Spleen (tissue), 11 donors: ENCODE measurements around the gene CD164L2. TPM values are rescaled to one million over a fixed set of nuclear protein-coding genes. Genes with fewer than 3 reads are reported as not detected.
A peak's percentile ranks its signal among the peaks of the same experiment; 100 is the strongest.

Source experiments
- DNase-seq: peaks from one replicate; pipeline ENCODE4 v3.0.0-alpha.2; 2020
- H3K27ac ChIP-seq, 8 donors: fragments of 200-600 bp; sonication (generic) in 7 of 8; 1 replicate in 4 of 8; 2 replicates in 4 of 8; pipeline versions ENCODE4 v1.5.0 to v1.8.0; 2016 to 2021; ENCODE audit warnings: inconsistent platforms in 4 of 8, mild to moderate bottlenecking in 4 of 8, moderate library complexity in 1 of 8
- H3K27me3 ChIP-seq, 7 donors: fragments of 200-600 bp; sonication (generic) in 6 of 7; replicated peaks in 1 of 7; 1 replicate in 4 of 7; 2 replicates in 3 of 7; pipeline versions ENCODE4 v1.5.0 to v1.8.0; 2016 to 2021; ENCODE audit warnings: inconsistent platforms in 3 of 7, mild to moderate bottlenecking in 1 of 7
- H3K36me3 ChIP-seq, 6 donors: fragments of 200-600 bp; sonication (generic) in 5 of 6; 1 replicate in 4 of 6; 2 replicates in 2 of 6; pipeline versions ENCODE4 v1.5.0 to v1.8.0; 2016 to 2021; ENCODE audit warnings: inconsistent platforms in 2 of 6
- H3K4me1 ChIP-seq, 6 donors: fragments of 200-600 bp; sonication (generic) in 5 of 6; 1 replicate in 3 of 6; 2 replicates in 3 of 6; pipeline versions ENCODE4 v1.5.0 to v1.8.0; 2016 to 2021; ENCODE audit warnings: inconsistent platforms in 3 of 6
- H3K4me3 ChIP-seq, 8 donors: fragments of 200-600 bp; sonication (generic) in 7 of 8; 1 replicate in 4 of 8; 2 replicates in 4 of 8; pipeline versions ENCODE4 v1.5.0 to v1.8.0; 2016 to 2021; ENCODE audit warnings: inconsistent platforms in 4 of 8, mild to moderate bottlenecking in 4 of 8, moderate library complexity in 2 of 8
- H3K9me3 ChIP-seq, 8 donors: fragments of 200-600 bp; sonication (generic) in 7 of 8; 1 replicate in 4 of 8; 2 replicates in 4 of 8; pipeline versions ENCODE4 v1.5.0 to v1.8.0; 2016 to 2021; ENCODE audit warnings: inconsistent platforms in 4 of 8
- CTCF ChIP-seq, 11 experiments: fragments of 200-600 bp in 7 of 11; fragments of 450-650 bp in 4 of 11; sonication (generic) in 4 of 11; IDR thresholded peaks in 8 of 11; conservative IDR thresholded peaks in 3 of 11; 1 replicate in 7 of 11; 2 replicates in 4 of 11; pipeline versions ENCODE4 v1.4.0 to v1.8.0; 2016 to 2021; ENCODE audit warnings: antibody characterized with exemption in 11 of 11, inconsistent platforms in 4 of 11, mild to moderate bottlenecking in 1 of 11
- POLR2A ChIP-seq, 3 donors: fragments of 450-650 bp; IDR thresholded peaks; one replicate each; pipeline ENCODE4 v1.5.1; 2017; ENCODE audit warnings: antibody characterized with exemption in 3 of 3, mild to moderate bottlenecking in 1 of 3
- POLR2AphosphoS5 ChIP-seq, 3 donors: sonication (generic); formaldehyde crosslinking; IDR thresholded peaks; one replicate each; pipeline ENCODE4 v1.5.1; 2017; ENCODE audit warnings: antibody characterized with exemption in 3 of 3
- WGBS, 5 donors: extraction: QIAGEN DNeasy Blood & Tissue Kit in 3 of 5; methylation state at CpG; one replicate each; pipeline versions ENCODE4 v1.1.5 to v1.1.7; 2013 to 2018; 5-methylcytosine and 5-hydroxymethylcytosine counted together
- intact Hi-C: fragments of 100-400 bp; cut with DNase I; formaldehyde crosslinking; loops from one replicate; pipeline ENCODE4 v1.15.0; 2023; ENCODE audit warnings: low total_unique reads
- polyA plus RNA-seq, 3 donors: library from polyadenylated mRNA; stranded (reverse); fragments of 200-250 nt; gene quantifications; one replicate each; pipeline ENCODE4 v1.2.1, GENCODE V29; 2013
- total RNA-seq, 7 donors: library from RNA; depleted of rRNA in 3 of 7; stranded (reverse); fragments of >200 nt in 3 of 7; fragmentation: NEBNext Ultra II Directional in 4 of 7; extraction: Animal tissue kit (Norgen Biotek cat#: 25700) in 4 of 7; gene quantifications; one replicate each; pipeline versions ENCODE4 v1.1.0 to v1.2.1, GENCODE V29; 2016 to 2021
- donor health status: healthy with polysubstance abuse.
- donor health status: DM: no; HTN: no; CAD: no; lungs with moderate emphysema.
- donor health status: DM: no; HTN: no; CAD: no.
- donor health status: Bipolar disorder and iron deficiency.
- donor health status: healthy.
- donor health status: DM: no; HTN: no; CAD: no.
- donor health status: DM: yes; HTN: yes; CAD: no.

The CD164L2 gene
- total and polyA plus RNA-seq, 10 donors: 0.06 TPM; not detected in 9

DNA sequence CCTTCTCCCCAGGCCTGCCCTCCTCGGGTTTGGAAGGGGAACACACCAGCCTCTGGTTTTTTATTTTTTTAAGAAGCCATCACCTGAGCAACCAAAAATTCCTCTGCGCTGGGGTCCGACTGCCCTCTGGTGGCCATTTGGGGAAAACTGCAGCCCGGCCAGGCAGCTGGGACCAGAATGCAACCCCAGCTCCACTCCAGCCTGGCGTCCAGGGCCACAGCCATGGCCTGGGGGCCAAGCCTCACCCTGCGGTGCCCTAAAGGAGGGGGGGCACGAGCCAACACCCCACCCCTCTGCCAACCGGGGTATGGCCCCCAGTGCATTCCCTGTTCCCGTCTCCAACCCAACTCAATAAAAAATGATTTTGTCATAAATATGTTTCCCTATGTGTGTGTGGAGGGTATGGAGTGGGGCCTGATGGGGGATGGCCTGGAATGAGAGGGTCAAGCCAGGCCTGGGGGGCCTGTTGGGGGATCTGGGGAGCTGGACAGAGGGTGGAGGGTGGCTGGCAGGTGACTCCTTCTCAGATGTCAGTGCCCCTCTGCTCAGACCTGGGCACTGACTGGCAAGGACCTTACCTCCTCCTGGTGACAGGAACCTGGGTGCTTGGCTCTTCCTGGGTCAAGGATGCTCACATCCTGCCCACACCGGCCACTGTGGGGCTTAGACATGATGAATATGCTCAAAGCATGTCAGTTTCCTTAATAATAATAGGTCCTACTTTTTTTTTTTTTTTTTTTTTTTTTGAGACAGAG, 12.5 kb upstream of the CD164L2 start:
- peak; percentile 92 for DNase-seq
- H3K36me3 ChIP-seq: no peaks in the 10 kb centered on the region
- no peak overlapping the region for H3K4me3 ChIP-seq
- peak overlapping the region in 1 of 8 donors; percentile 27 for H3K27ac ChIP-seq
- TF ChIP-seq POLR2AphosphoS5 (IDR thresholded peaks at IDR 0.05): peak; percentile 51 to 77 (median 53)
- TF ChIP-seq CTCF (IDR thresholded peaks at IDR 0.05 in 8 of 11, conservative IDR thresholded peaks at IDR 0.05 in 3 of 11): peak; percentile 88 to 98 (median 96)
- TF ChIP-seq POLR2A (IDR thresholded peaks at IDR 0.05): no peak
- peaks cover 17 to 79% (median 33%) of the 10 kb centered on the region in 6 donors for H3K4me1 ChIP-seq
- H3K9me3 ChIP-seq: no peaks in the 10 kb centered on the region
- peaks cover 0 to 13% (median 0%) of the 10 kb centered on the region in 7 donors for H3K27me3 ChIP-seq
- 7 to 12% (median 7%) methylated on average over 10 of the region's 10 CpGs for WGBS, 5 donors
- intact Hi-C loops: no loop called here

GRCh38 chr1:27394925-27395324, 11.8 kb upstream of the CD164L2 start:
- Histone ChIP-seq H3K9me3 (no peaks in the 10 kb centered on the region), H3K36me3 (no peaks in the 10 kb centered on the region), H3K4me1 (peaks cover 17 to 72% (median 34%) of the 10 kb centered on the region in 6 donors), H3K27ac (no peak overlapping the region), H3K27me3 (peaks cover 0 to 13% (median 0%) of the 10 kb centered on the region in 7 donors), H3K4me3 (no peak overlapping the region)
- intact Hi-C loops: loop anchor here (5.0 kb wide), 1 partner anchor 38 kb away; no protein-coding TSS in a partner anchor
- TF ChIP-seq CTCF (IDR thresholded peaks at IDR 0.05 in 8 of 11, conservative IDR thresholded peaks at IDR 0.05 in 3 of 11): no peak
- TF ChIP-seq POLR2AphosphoS5 (IDR thresholded peaks at IDR 0.05): no peak
- no peak for TF ChIP-seq POLR2A (IDR thresholded peaks at IDR 0.05)
- WGBS, 5 donors: 58 to 92% (median 83%) methylated on average over 1 of the region's 1 CpG
- DNase-seq: no peak

DNA sequence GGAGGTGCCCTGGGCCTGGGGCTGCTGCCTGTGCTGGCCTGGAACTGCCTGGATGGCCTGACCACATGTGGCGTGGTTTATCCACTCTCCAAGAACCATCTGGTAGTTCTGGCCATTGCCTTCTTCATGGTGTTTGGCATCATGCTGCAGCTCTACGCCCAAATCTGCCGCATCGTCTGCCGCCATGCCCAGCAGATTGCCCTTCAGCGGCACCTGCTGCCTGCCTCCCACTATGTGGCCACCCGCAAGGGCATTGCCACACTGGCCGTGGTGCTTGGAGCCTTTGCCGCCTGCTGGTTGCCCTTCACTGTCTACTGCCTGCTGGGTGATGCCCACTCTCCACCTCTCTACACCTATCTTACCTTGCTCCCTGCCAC, 11.1 kb upstream of the CD164L2 start:
- Histone ChIP-seq H3K27me3 (peaks cover 0 to 13% (median 0%) of the 10 kb centered on the region in 7 donors), H3K4me3 (no peak overlapping the region), H3K36me3 (no peaks in the 10 kb centered on the region), H3K27ac (no peak overlapping the region), H3K4me1 (peaks cover 17 to 66% (median 35%) of the 10 kb centered on the region in 6 donors), H3K9me3 (no peaks in the 10 kb centered on the region)
- no peak for DNase-seq
- 94 to 96% (median 95%) methylated on average over 9 of the region's 9 CpGs for WGBS, 5 donors
- intact Hi-C loops: loop anchor here (5.0 kb wide), 1 partner anchor 37 kb away; no protein-coding TSS in a partner anchor
- TF ChIP-seq CTCF (IDR thresholded peaks at IDR 0.05 in 8 of 11, conservative IDR thresholded peaks at IDR 0.05 in 3 of 11): no peak
- TF ChIP-seq POLR2AphosphoS5 (IDR thresholded peaks at IDR 0.05): peak in 1 of 3 donors; percentile 59
- no peak for TF ChIP-seq POLR2A (IDR thresholded peaks at IDR 0.05)

DNA sequence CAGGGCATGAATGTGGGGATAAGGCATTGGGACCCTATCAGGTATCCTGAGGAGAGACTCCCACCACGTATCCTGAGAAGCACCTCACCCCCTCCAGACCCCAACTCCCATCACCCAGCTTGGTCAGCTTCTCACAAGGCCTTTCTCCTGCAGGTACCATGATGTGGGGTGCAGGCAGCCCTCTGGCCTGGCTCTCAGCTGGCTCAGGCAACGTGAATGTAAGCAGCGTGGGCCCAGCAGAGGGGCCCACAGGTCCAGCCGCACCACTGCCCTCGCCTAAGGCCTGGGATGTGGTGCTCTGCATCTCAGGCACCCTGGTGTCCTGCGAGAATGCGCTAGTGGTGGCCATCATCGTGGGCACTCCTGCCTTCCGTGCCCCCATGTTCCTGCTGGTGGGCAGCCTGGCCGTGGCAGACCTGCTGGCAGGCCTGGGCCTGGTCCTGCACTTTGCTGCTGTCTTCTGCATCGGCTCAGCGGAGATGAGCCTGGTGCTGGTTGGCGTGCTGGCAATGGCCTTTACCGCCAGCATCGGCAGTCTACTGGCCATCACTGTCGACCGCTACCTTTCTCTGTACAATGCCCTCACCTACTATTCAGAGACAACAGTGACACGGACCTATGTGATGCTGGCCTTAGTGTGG, 10.6 kb upstream of the CD164L2 start:
- peak; percentile 74 for DNase-seq
- intact Hi-C loops: loop anchor here (2.0 to 5.0 kb wide), 2 partner anchors 36 to 93 kb away; no protein-coding TSS in a partner anchor
- H3K27me3 ChIP-seq: peaks cover 0 to 13% (median 0%) of the 10 kb centered on the region in 7 donors
- peaks cover 17 to 63% (median 37%) of the 10 kb centered on the region in 6 donors for H3K4me1 ChIP-seq
- no peak overlapping the region for H3K4me3 ChIP-seq
- H3K36me3 ChIP-seq: no peaks in the 10 kb centered on the region
- no peaks in the 10 kb centered on the region for H3K9me3 ChIP-seq
- TF ChIP-seq POLR2AphosphoS5 (IDR thresholded peaks at IDR 0.05) (no peak), POLR2A (IDR thresholded peaks at IDR 0.05) (no peak), CTCF (IDR thresholded peaks at IDR 0.05 in 8 of 11, conservative IDR thresholded peaks at IDR 0.05 in 3 of 11) (no peak)
- no peak overlapping the region for H3K27ac ChIP-seq
- 91 to 96% (median 94%) methylated on average over 13 to 18 of the region's 18 CpGs for WGBS, 5 donors
